IPS-18a (cell line): ENCODE measurements around the gene KLHL29.

ENCODE experiments used
- H3K27ac ChIP-seq: one replicate; pipeline ENCODE4 v1.5.1; 2013; ENCODE audit warnings: low read length
- H3K27me3 ChIP-seq: one replicate; pipeline ENCODE4 v1.6.1; 2013; ENCODE audit warnings: mild to moderate bottlenecking, low read length; ENCODE audit not compliant: control insufficient read depth, insufficient read depth
- H3K36me3 ChIP-seq: one replicate; pipeline ENCODE4 v1.6.1; 2013; ENCODE audit warnings: low read depth, low read length; ENCODE audit not compliant: control insufficient read depth
- H3K4me1 ChIP-seq: one replicate; pipeline ENCODE4 v1.6.1; 2013; ENCODE audit warnings: low read depth, low read length; ENCODE audit not compliant: control insufficient read depth
- H3K4me3 ChIP-seq: one replicate; pipeline ENCODE4 v1.5.1; 2013; ENCODE audit warnings: low read length
- H3K9ac ChIP-seq: one replicate; pipeline ENCODE4 v1.6.1; 2013; ENCODE audit warnings: mild to moderate bottlenecking, low read length, moderate library complexity
- H3K9me3 ChIP-seq: one replicate; pipeline ENCODE4 v1.6.1; 2013; ENCODE audit warnings: low read depth, low read length; ENCODE audit not compliant: control insufficient read depth

KLHL29 gene

DNA sequence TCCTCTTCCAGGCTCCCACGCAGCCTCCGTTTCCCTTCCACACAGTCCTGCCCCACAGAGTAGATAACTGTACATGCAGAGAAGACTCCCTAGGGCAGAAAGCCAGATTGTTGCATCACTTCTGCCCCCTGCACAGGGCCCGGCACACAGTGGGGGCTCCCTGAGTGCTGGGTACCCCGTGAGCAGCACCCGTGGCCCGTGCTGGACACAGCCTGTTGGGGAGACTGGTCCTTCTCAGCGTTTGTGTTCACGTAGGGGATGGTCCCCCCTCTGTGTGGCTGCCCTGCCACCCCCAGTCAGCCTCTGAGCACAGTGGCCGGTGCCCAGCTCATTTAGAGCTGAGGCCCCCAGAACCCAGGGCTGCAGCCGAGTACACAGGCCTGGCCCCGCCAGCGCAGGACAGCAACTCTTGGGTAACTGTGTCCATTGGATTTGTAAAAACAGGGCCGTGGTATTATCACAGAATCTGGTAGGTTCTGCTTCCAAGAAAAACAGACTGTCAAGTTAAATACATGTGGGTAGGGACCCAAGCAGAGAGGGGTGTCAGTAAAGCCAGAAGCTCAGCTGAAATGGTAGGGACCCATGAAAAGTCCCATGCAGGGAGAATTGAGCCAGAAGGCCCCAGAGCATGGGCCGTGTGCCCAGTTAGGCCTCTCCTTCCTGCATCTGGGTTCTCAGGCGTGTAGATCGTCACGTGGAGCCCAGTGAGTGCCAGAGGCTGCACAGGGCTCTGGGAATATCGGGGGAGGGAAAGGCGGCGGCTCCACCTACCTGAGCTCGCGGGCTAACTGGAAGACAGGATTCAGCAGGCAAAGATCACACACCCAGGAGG is 284.6 kb downstream of the KLHL29 start:
- H3K4me3 ChIP-seq: no peak overlapping the region
- no peak overlapping the region for H3K9ac ChIP-seq
- H3K36me3 ChIP-seq: no peaks in the 10 kb centered on the region
- no peak overlapping the region for H3K27ac ChIP-seq
- H3K4me1 ChIP-seq: no peaks in the 10 kb centered on the region
- H3K27me3 ChIP-seq: no peaks in the 10 kb centered on the region
- H3K9me3 ChIP-seq: no peaks in the 10 kb centered on the region

GRCh38 chr2:23670245-23670592 is 285.2 kb downstream of the KLHL29 start:
- Histone ChIP-seq H3K36me3 (no peaks in the 10 kb centered on the region), H3K9ac (no peak overlapping the region), H3K4me1 (no peaks in the 10 kb centered on the region), H3K27me3 (no peaks in the 10 kb centered on the region), H3K9me3 (no peaks in the 10 kb centered on the region), H3K27ac (no peak overlapping the region), H3K4me3 (no peak overlapping the region)

GRCh38 chr2:23673082-23673481 is 288.1 kb downstream of the KLHL29 start:
- H3K4me1 ChIP-seq: no peaks in the 10 kb centered on the region
- H3K9ac ChIP-seq: no peak overlapping the region
- H3K9me3 ChIP-seq: no peaks in the 10 kb centered on the region
- H3K27ac ChIP-seq: no peak overlapping the region
- no peak overlapping the region for H3K4me3 ChIP-seq
- no peaks in the 10 kb centered on the region for H3K27me3 ChIP-seq
- H3K36me3 ChIP-seq: no peaks in the 10 kb centered on the region

- Histone ChIP-seq H3K9me3 (no peaks in the 10 kb centered on the region), H3K27ac (no peak overlapping the region)
Observed at GRCh38 chr2:23673830-23674679, 289.1 kb downstream of the KLHL29 start.

GRCh38 chr2:23675506-23675905 is 290.5 kb downstream of the KLHL29 start:
- Histone ChIP-seq H3K4me1 (no peaks in the 10 kb centered on the region), H3K9me3 (no peaks in the 10 kb centered on the region), H3K27me3 (no peaks in the 10 kb centered on the region), H3K36me3 (no peaks in the 10 kb centered on the region), H3K27ac (no peak overlapping the region), H3K9ac (no peak overlapping the region), H3K4me3 (no peak overlapping the region)

More at GRCh38 chr2:23673830-23674679, 289.1 kb downstream of the KLHL29 start:
- Histone ChIP-seq H3K36me3 (no peaks in the 10 kb centered on the region), H3K4me3 (no peak overlapping the region), H3K4me1 (no peaks in the 10 kb centered on the region), H3K27me3 (no peaks in the 10 kb centered on the region), H3K9ac (no peak overlapping the region)

DNA sequence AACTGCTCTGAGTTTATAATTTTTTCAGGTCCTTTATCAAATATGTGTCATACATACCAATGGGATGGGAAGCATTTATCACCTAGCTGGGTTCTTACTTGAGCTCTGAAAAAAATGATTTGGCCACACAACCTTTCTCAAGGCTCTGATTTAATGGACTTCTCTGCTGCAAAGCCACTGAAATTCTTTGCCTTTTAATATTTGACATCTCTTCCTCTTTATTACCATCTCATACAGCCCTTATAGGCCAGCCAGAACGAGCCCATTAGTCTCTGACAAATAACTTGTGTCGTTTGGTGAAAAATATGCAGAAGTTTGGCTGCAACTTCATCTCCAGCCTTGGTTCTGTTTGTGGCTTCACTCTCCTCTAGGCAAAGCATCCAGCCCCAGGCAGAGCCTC is 292.9 kb downstream of the KLHL29 start:
- no peaks in the 10 kb centered on the region for H3K9me3 ChIP-seq
- H3K9ac ChIP-seq: no peak overlapping the region
- H3K4me3 ChIP-seq: no peak overlapping the region
- H3K4me1 ChIP-seq: no peaks in the 10 kb centered on the region
- H3K36me3 ChIP-seq: no peaks in the 10 kb centered on the region
- no peak overlapping the region for H3K27ac ChIP-seq
- H3K27me3 ChIP-seq: no peaks in the 10 kb centered on the region

DNA sequence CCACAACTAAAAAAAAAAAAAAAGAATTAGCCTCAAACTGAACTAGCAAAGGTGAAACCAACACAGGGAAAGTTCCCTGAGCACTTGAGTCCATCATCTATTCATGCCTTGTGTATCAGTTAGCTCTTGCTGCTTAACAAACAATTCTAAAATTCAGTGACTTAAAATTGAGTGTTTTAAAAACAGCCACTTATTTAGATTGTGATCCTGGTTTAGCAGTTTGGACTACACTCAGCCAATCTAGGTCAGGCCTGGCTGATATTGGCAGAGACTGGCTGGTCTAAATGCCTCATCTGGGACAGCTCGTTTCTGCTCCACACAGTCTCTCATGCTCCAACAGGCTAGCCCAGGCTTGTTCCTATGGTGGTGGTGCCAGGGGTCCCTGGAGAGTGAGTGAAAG is 294.1 kb downstream of the KLHL29 start:
- H3K9ac ChIP-seq: no peak overlapping the region
- H3K27me3 ChIP-seq: no peaks in the 10 kb centered on the region
- no peaks in the 10 kb centered on the region for H3K36me3 ChIP-seq
- no peaks in the 10 kb centered on the region for H3K9me3 ChIP-seq
- H3K4me1 ChIP-seq: no peaks in the 10 kb centered on the region
- H3K27ac ChIP-seq: no peak overlapping the region
- no peak overlapping the region for H3K4me3 ChIP-seq

DNA sequence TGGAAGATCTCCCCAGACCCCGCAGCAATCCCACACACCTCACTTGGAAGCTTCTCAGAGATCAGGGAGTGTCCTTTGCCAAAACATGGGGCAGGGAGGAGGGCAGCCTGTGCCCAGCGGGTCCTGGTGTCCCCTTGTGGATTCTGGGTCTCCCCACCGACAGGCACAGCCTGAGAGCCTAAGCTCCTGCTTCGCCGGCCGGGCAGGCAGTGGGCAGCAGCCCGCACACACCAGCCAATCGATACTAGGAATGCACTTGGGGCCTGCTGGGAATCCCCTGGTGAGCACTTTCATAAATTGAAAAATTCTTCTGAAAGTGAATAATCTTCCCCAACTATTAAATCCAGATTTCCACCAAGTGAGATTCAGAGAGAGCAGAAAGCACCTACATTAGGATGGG is 296.0 kb downstream of the KLHL29 start:
- H3K4me1 ChIP-seq: no peaks in the 10 kb centered on the region
- H3K9ac ChIP-seq: no peak overlapping the region
- H3K27ac ChIP-seq: no peak overlapping the region
- H3K4me3 ChIP-seq: no peak overlapping the region
- H3K9me3 ChIP-seq: no peaks in the 10 kb centered on the region
- no peaks in the 10 kb centered on the region for H3K36me3 ChIP-seq
- no peaks in the 10 kb centered on the region for H3K27me3 ChIP-seq

- H3K4me1 ChIP-seq: no peaks in the 10 kb centered on the region
- H3K36me3 ChIP-seq: no peaks in the 10 kb centered on the region
- no peak overlapping the region for H3K4me3 ChIP-seq
- H3K9me3 ChIP-seq: no peaks in the 10 kb centered on the region
- H3K9ac ChIP-seq: no peak overlapping the region
- no peak overlapping the region for H3K27ac ChIP-seq
- H3K27me3 ChIP-seq: no peaks in the 10 kb centered on the region
Observed at GRCh38 chr2:23681356-23682140, 296.6 kb downstream of the KLHL29 start.

GRCh38 chr2:23682481-23682880 is 297.5 kb downstream of the KLHL29 start:
- H3K9me3 ChIP-seq: no peaks in the 10 kb centered on the region
- no peaks in the 10 kb centered on the region for H3K4me1 ChIP-seq
- no peak overlapping the region for H3K27ac ChIP-seq
- no peaks in the 10 kb centered on the region for H3K36me3 ChIP-seq
- no peak overlapping the region for H3K4me3 ChIP-seq
- no peak overlapping the region for H3K9ac ChIP-seq
- no peaks in the 10 kb centered on the region for H3K27me3 ChIP-seq

GRCh38 chr2:23683001-23683400 is 298.0 kb downstream of the KLHL29 start:
- H3K27ac ChIP-seq: no peak overlapping the region
- no peaks in the 10 kb centered on the region for H3K4me1 ChIP-seq
- no peak overlapping the region for H3K4me3 ChIP-seq
- no peak overlapping the region for H3K9ac ChIP-seq
- no peaks in the 10 kb centered on the region for H3K27me3 ChIP-seq
- no peaks in the 10 kb centered on the region for H3K36me3 ChIP-seq
- no peaks in the 10 kb centered on the region for H3K9me3 ChIP-seq
